H9 (cell line): Measurements from ENCODE around the gene LRP3. TPM values are rescaled to one million over a fixed set of nuclear protein-coding genes. Genes with fewer than 3 reads are reported as not detected.

Experiments used
- DNase-seq: peaks from one replicate; pipeline ENCODE4 v3.0.0-alpha.2; 2017
- H2AFZ ChIP-seq: one replicate; pipeline ENCODE4 v1.6.1; 2013; ENCODE audit warnings: mild to moderate bottlenecking, low read length, control low read depth, moderate library complexity
- H2AK5ac ChIP-seq: 2 replicates; pipeline ENCODE4 v1.6.1; 2013; ENCODE audit warnings: low read length, control low read depth, mixed read lengths; ENCODE audit not compliant: insufficient read length
- H2BK120ac ChIP-seq: one replicate; pipeline ENCODE4 v1.6.1; 2013; ENCODE audit warnings: low read depth, mild to moderate bottlenecking, low read length, control low read depth, inconsistent platforms; ENCODE audit not compliant: poor library complexity, severe bottlenecking
- H2BK12ac ChIP-seq: 2 replicates; pipeline ENCODE4 v1.6.1; 2013; ENCODE audit warnings: low read length, control low read depth, mixed read lengths, low read depth; ENCODE audit not compliant: insufficient read length
- H2BK15ac ChIP-seq: 2 replicates; pipeline ENCODE4 v1.6.1; 2013; ENCODE audit warnings: low read depth, low read length, control low read depth
- H2BK20ac ChIP-seq: one replicate; pipeline ENCODE4 v1.6.1; 2013; ENCODE audit warnings: low read depth, mild to moderate bottlenecking, low read length, control low read depth, inconsistent platforms; ENCODE audit not compliant: poor library complexity, severe bottlenecking
- H2BK5ac ChIP-seq: 2 replicates; pipeline ENCODE4 v1.6.1; 2013; ENCODE audit warnings: low read length, control low read depth, mixed read lengths; ENCODE audit not compliant: insufficient read length
- H3K14ac ChIP-seq: 2 replicates; pipeline ENCODE4 v1.6.1; 2013; ENCODE audit warnings: low read length, control low read depth; ENCODE audit not compliant: insufficient read depth
- H3K18ac ChIP-seq: 2 replicates; pipeline ENCODE4 v1.6.1; 2013; ENCODE audit warnings: low read depth, mild to moderate bottlenecking, mixed read lengths, low read length, control low read depth; ENCODE audit not compliant: insufficient read length
- H3K23ac ChIP-seq: 2 replicates; pipeline ENCODE4 v1.6.1; 2013; ENCODE audit warnings: low read length, control low read depth, mixed read lengths, low read depth; ENCODE audit not compliant: insufficient read length
- H3K23me2 ChIP-seq: 2 replicates; pipeline ENCODE4 v1.6.1; 2013; ENCODE audit warnings: low read depth, mild to moderate bottlenecking, mixed read lengths, low read length, control low read depth; ENCODE audit not compliant: insufficient read length, poor library complexity, severe bottlenecking
- H3K27ac ChIP-seq: 2 replicates; pipeline ENCODE4 v1.5.1; 2013; ENCODE audit warnings: low read length, control low read depth, mixed read lengths, low read depth; ENCODE audit not compliant: insufficient read length
- H3K27me3 ChIP-seq: 2 replicates; pipeline ENCODE4 v1.6.1; 2013; ENCODE audit warnings: low read length, control low read depth, inconsistent platforms; ENCODE audit not compliant: insufficient read depth
- H3K4ac ChIP-seq: 2 replicates; pipeline ENCODE4 v1.6.1; 2013; ENCODE audit warnings: low read depth, mild to moderate bottlenecking, control low read depth, inconsistent platforms, low read length, moderate library complexity
- H3K4me1 ChIP-seq: 2 replicates; pipeline ENCODE4 v1.6.1; 2013; ENCODE audit warnings: low read length, control low read depth, inconsistent platforms; ENCODE audit not compliant: insufficient read depth
- H3K4me2 ChIP-seq: 2 replicates; pipeline ENCODE4 v1.6.1; 2013; ENCODE audit warnings: low read length, control low read depth, mixed read lengths; ENCODE audit not compliant: insufficient read length, insufficient read depth
- H3K56ac ChIP-seq: 2 replicates; pipeline ENCODE4 v1.6.1; 2013; ENCODE audit warnings: low read depth, mild to moderate bottlenecking, mixed read lengths, low read length, control low read depth; ENCODE audit not compliant: insufficient read length
- H3K79me1 ChIP-seq: 2 replicates; pipeline ENCODE4 v1.6.1; 2013; ENCODE audit warnings: low read depth, mild to moderate bottlenecking, moderate library complexity, low read length, control low read depth, inconsistent platforms; ENCODE audit not compliant: insufficient read depth, poor library complexity, severe bottlenecking
- H3K79me2 ChIP-seq: 2 replicates; pipeline ENCODE4 v1.6.1; 2013; ENCODE audit warnings: low read length, control low read depth, inconsistent platforms; ENCODE audit not compliant: insufficient read depth
- H3K9ac ChIP-seq: 2 replicates; pipeline ENCODE4 v1.6.1; 2013; ENCODE audit warnings: low read length, control low read depth, mixed read lengths; ENCODE audit not compliant: insufficient read length; ENCODE audit errors: extremely low read depth
- H3K9me3 ChIP-seq: one replicate; pipeline ENCODE4 v1.6.1; 2013; ENCODE audit warnings: low read depth, low read length, inconsistent platforms; ENCODE audit not compliant: control insufficient read depth
- H3T11ph ChIP-seq: one replicate; pipeline ENCODE4 v1.6.1; 2013; ENCODE audit warnings: mild to moderate bottlenecking, low read length, control low read depth, inconsistent platforms
- H4K20me1 ChIP-seq: one replicate; pipeline ENCODE4 v1.6.1; 2013; ENCODE audit not compliant: control insufficient read depth, insufficient read length, insufficient read depth
- H4K5ac ChIP-seq: 2 replicates; pipeline ENCODE4 v1.6.1; 2013; ENCODE audit warnings: low read depth, mild to moderate bottlenecking, mixed read lengths, low read length, control low read depth; ENCODE audit not compliant: insufficient read length
- H4K8ac ChIP-seq: replicated peaks from 2 replicates; pipeline ENCODE4 v1.6.1; 2013; ENCODE audit warnings: low read length, control low read depth, mixed read lengths, low read depth; ENCODE audit not compliant: insufficient read length
- H4K91ac ChIP-seq: 2 replicates; pipeline ENCODE4 v1.6.1; 2013; ENCODE audit warnings: low read depth, mild to moderate bottlenecking, moderate library complexity, mixed read lengths, low read length, control low read depth; ENCODE audit not compliant: insufficient read length
- H3K27ac Mint-ChIP-seq, 3 experiments: 2 replicates in 2 of 3; 3 replicates in 1 of 3; pipeline ENCODE4 v1.8.0; 2020 to 2021; ENCODE audit warnings: mixed read lengths in 3 of 3, mild to moderate bottlenecking in 1 of 3, moderate library complexity in 1 of 3
- H3K27me3 Mint-ChIP-seq: 2 replicates; pipeline ENCODE4 v1.8.0; 2021; ENCODE audit warnings: low read depth, mild to moderate bottlenecking, moderate library complexity, mixed read lengths
- H3K36me3 Mint-ChIP-seq, 3 experiments: 2 replicates in 2 of 3; 3 replicates in 1 of 3; pipeline ENCODE4 v1.8.0; 2020 to 2021; ENCODE audit warnings: low read depth in 3 of 3, mixed read lengths in 3 of 3; ENCODE audit not compliant: insufficient read depth in 1 of 3
- H3K4me1 Mint-ChIP-seq, 2 experiments: 2 replicates each; pipeline ENCODE4 v1.8.0; 2020; ENCODE audit warnings: mixed read lengths in 2 of 2
- H3K4me3 Mint-ChIP-seq, 2 experiments: 2 replicates in 1 of 2; 3 replicates in 1 of 2; pipeline ENCODE4 v1.8.0; 2020 to 2021; ENCODE audit warnings: mild to moderate bottlenecking in 2 of 2, mixed read lengths in 2 of 2, moderate library complexity in 1 of 2
- H3K9me3 Mint-ChIP-seq, 2 experiments: 2 replicates in 1 of 2; 3 replicates in 1 of 2; pipeline ENCODE4 v1.8.0; 2020; ENCODE audit warnings: mild to moderate bottlenecking in 2 of 2, mixed read lengths in 2 of 2, moderate library complexity in 1 of 2
- WGBS: extraction: QIAGEN DNeasy Blood & Tissue Kit; methylation state at CpG from one replicate; pipeline ENCODE4 v1.1.7; 2013; ENCODE audit warnings: missing lambda C conversion rate, low lambda C conversion rate, mixed read lengths; ENCODE audit not compliant: insufficient read length; ENCODE audit errors: extremely low coverage; 5-methylcytosine and 5-hydroxymethylcytosine counted together
- total RNA-seq: library from RNA; stranded (reverse); gene quantifications from 2 replicates; pipeline ENCODE4 v1.2.1, GENCODE V29; 2021
- TF ChIP-seq, protein P1 (sequence below): fragments of 200-600 bp; sonication (generic); conservative IDR thresholded peaks from 3 replicates; pipeline ENCODE4 v1.8.0; 2021; ENCODE audit warnings: antibody characterized with exemption, mild to moderate bottlenecking

Gene LRP3
- total RNA-seq, 1 experiment from 2014 or later, result 29.2 TPM

DNA sequence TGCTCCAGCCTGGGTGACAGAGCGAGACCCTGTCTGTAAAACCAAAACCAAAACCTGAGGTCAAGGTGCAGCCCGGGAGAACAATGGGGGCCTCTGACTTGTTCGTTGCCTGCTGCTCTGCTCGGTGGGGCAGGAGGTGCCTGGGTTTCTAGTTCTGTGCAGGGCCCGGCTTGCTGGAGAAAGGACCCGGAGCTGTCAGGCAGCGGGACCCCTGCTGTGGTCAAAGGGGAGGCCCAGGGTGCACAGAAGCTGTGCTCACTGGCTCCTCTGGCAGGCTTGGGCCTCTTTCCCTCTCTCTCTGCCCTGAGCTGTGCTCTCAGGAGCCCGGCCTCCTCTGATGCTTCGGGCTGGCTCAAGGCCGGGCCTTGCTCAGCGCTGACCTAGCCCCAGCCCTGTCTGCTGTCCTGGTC, 3.5 kb downstream of the LRP3 start:
- Histone ChIP-seq H3K56ac (no peak overlapping the region), H4K91ac (no peak overlapping the region), H2BK15ac (no peak overlapping the region), H4K8ac (no peak overlapping the region), H3K9ac (no peak overlapping the region), H3K79me1 (no peaks in the 10 kb centered on the region), H3K27me3 (no peaks in the 10 kb centered on the region; the same call in 1 of the 2 replicates), H3K4me2 (no peak overlapping the region), H2BK20ac (no peak overlapping the region), H3K4ac (no peak overlapping the region), H3K79me2 (no peaks in the 10 kb centered on the region), H2BK120ac (no peak overlapping the region), H3K27ac (no peak overlapping the region), H3K23ac (no peak overlapping the region), H3K23me2 (no peaks in the 10 kb centered on the region), H3K4me1 (no peaks in the 10 kb centered on the region), H2BK12ac (no peak overlapping the region), H2AFZ (no peak overlapping the region), H2AK5ac (no peak overlapping the region), H3T11ph (no peak overlapping the region), H4K20me1 (peaks cover 2% of the 10 kb centered on the region), H3K9me3 (no peaks in the 10 kb centered on the region), H2BK5ac (no peak overlapping the region), H3K18ac (no peak overlapping the region), H4K5ac (no peak overlapping the region), H3K14ac (no peak overlapping the region)
- Mint-ChIP-seq H3K4me1 (0 out of 4 replicates have a peak, but pooled peaks cover 0 to 3% of the 10 kb centered on the region in 2 experiments), H3K36me3 (peaks cover 6 to 10% (median 8%) of the 10 kb centered on the region in 3 experiments; a peak in 6 of 7 replicates), H3K27me3 (peaks cover 16% of the 10 kb centered on the region), H3K4me3 (no peak overlapping the region; a peak in 1 of 5 replicates), H3K9me3 (peaks cover 0 to 1% of the 10 kb centered on the region in 2 experiments; a peak in 1 of 5 replicates), H3K27ac (no peak overlapping the region; a peak in 1 of 7 replicates)
- DNase-seq, result no peak
- WGBS, result no CpG with 5 or more reads among the region's 11 CpGs
- TF ChIP-seq, protein P1, sequence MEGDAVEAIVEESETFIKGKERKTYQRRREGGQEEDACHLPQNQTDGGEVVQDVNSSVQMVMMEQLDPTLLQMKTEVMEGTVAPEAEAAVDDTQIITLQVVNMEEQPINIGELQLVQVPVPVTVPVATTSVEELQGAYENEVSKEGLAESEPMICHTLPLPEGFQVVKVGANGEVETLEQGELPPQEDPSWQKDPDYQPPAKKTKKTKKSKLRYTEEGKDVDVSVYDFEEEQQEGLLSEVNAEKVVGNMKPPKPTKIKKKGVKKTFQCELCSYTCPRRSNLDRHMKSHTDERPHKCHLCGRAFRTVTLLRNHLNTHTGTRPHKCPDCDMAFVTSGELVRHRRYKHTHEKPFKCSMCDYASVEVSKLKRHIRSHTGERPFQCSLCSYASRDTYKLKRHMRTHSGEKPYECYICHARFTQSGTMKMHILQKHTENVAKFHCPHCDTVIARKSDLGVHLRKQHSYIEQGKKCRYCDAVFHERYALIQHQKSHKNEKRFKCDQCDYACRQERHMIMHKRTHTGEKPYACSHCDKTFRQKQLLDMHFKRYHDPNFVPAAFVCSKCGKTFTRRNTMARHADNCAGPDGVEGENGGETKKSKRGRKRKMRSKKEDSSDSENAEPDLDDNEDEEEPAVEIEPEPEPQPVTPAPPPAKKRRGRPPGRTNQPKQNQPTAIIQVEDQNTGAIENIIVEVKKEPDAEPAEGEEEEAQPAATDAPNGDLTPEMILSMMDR, result no peak
